ENCODE data around the gene ZYG11A. TPM values are rescaled to one million over a fixed set of nuclear protein-coding genes. Genes with fewer than 3 reads are reported as not detected.

ZYG11A gene
- total and polyA plus RNA-seq, 2 of the 8 experiments (the other 6 are each of a cell fraction or from before 2014, with no cell fraction given): 0.89 to 2.6 TPM

- Histone ChIP-seq H3K4me3 (ENCODE audit: extremely low read depth in 1 of 4, insufficient read depth in 2 of 4, low read depth in 3 of 4, low read length in 4 of 4) (no peak overlapping the region), H2BK20ac (ENCODE audit: low read length) (no peak overlapping the region), H3K79me1 (ENCODE audit: low read depth, low read length) (peaks cover 2% of the 10 kb centered on the region; the same call in 1 of the 2 replicates), H3K4me2 (ENCODE audit: insufficient read depth in 1 of 2, low read depth in 2 of 2, low read length in 2 of 2) (no peak overlapping the region), H4K20me1 (replicated peaks in 1 of 2; ENCODE audit: control insufficient read depth in 1 of 2, insufficient read depth in 2 of 2, low read length in 2 of 2) (peaks cover 0 to 2% of the 10 kb centered on the region in 2 experiments), H2BK15ac (ENCODE audit: low read length) (no peak overlapping the region), H2BK5ac (ENCODE audit: low read depth, low read length) (no peak overlapping the region), H3K56ac (replicated peaks; ENCODE audit: insufficient read length, low read depth, low read length) (no peak overlapping the region), H4K8ac (ENCODE audit: extremely low read depth, insufficient read depth, low read length) (no peak overlapping the region), H3K9me3 (ENCODE audit: insufficient read depth in 2 of 2, low read depth in 1 of 2, low read length in 1 of 2) (no peaks in the 10 kb centered on the region), H2AFZ (ENCODE audit: low read length) (no peak overlapping the region), H4K91ac (replicated peaks; ENCODE audit: insufficient read length, low read length) (no peak overlapping the region), H3K36me3 (ENCODE audit: control insufficient read depth in 2 of 4, insufficient read depth in 4 of 4, low read length in 3 of 4) (no peaks in the 10 kb centered on the region; a peak in 1 of 8 replicates), H3K23ac (ENCODE audit: insufficient read length) (no peak overlapping the region), H3K79me2 (ENCODE audit: control insufficient read depth in 1 of 2, insufficient read depth in 2 of 2, low read length in 2 of 2) (no peaks in the 10 kb centered on the region), H3K9ac (replicated peaks in 1 of 4; ENCODE audit: extremely low read depth in 1 of 4, low read depth in 3 of 4, low read length in 3 of 4) (no peak overlapping the region), H2BK12ac (ENCODE audit: low read depth, low read length) (no peak overlapping the region), H3K4me1 (replicated peaks in 1 of 4; ENCODE audit: control insufficient read depth in 3 of 4, insufficient read depth in 4 of 4, low read length in 3 of 4) (peaks cover 0 to 4% (median 0%) of the 10 kb centered on the region in 4 experiments; a peak in 1 of 7 replicates), H2BK120ac (replicated peaks; ENCODE audit: low read depth, low read length) (no peak overlapping the region), H3K18ac (ENCODE audit: extremely low read depth, low read length) (no peak overlapping the region), H2AK5ac (ENCODE audit: low read depth, low read length) (no peak overlapping the region), H4K5ac (ENCODE audit: insufficient read length, low read depth, low read length) (no peak overlapping the region), H3K27me3 (replicated peaks in 1 of 4; ENCODE audit: control insufficient read depth in 3 of 4, extremely low read depth in 1 of 4, insufficient read depth in 3 of 4, low read length in 3 of 4) (no peaks in the 10 kb centered on the region), H3K14ac (ENCODE audit: insufficient read length) (no peak overlapping the region), H3K27ac (ENCODE audit: low read depth, low read length) (no peak overlapping the region), H3K23me2 (ENCODE audit: low read depth, low read length) (no peaks in the 10 kb centered on the region), H3K4ac (replicated peaks; ENCODE audit: insufficient read length, low read depth, low read length) (no peak overlapping the region)
- POLR2A ChIA-PET (ENCODE audit: partially characterized antibody): interaction anchor here (0.6 kb wide), 1 partner anchor 210 kb away, joined by 3 read pairs; no protein-coding TSS in a partner anchor
- WGBS, 2 experiments (ENCODE audit: extremely low coverage in 1 of 2, insufficient coverage in 1 of 2, insufficient read length in 1 of 2, insufficient replicate concordance in 2 of 2, low coverage in 1 of 2, low lambda C conversion rate in 2 of 2, missing lambda C conversion rate in 1 of 2): 90% methylated on average over 3 of the region's 3 CpGs; no CpG with 5 or more reads in 1 of the 2 experiments
- CTCF ChIA-PET (ENCODE audit: partially characterized antibody): interaction anchor here (0.9 to 1.3 kb wide), 2 partner anchors 92 to 268 kb away, joined by 4 to 5 read pairs; no protein-coding TSS in a partner anchor
- DNase-seq (ENCODE audit: low read depth in 1 of 2, low spot score in 2 of 2): no peak
- no peak for FAIRE-seq
Observed at GRCh38 chr1:52913014-52913413, 70.5 kb downstream of the ZYG11A start.
